Thoracic aorta (tissue), 2 donors: ENCODE results near the gene SPEN. TPM values are rescaled to one million over a fixed set of nuclear protein-coding genes. Genes with fewer than 3 reads are reported as not detected.

Experiments
- ATAC-seq: fragments of 150-250 bp; one replicate; pipeline ENCODE4 v1.8.0; 2017; ENCODE audit warnings: low read depth; ENCODE audit not compliant: insufficient number of reproducible peaks, low FRiP score
- DNase-seq: peaks from one replicate; pipeline ENCODE4 v3.0.0-alpha.2; 2020; ENCODE audit warnings: low spot score
- H3K27ac ChIP-seq, 2 donors: fragments of 200-600 bp; sonication (generic); 1 replicate in 1 of 2; 2 replicates in 1 of 2; pipeline ENCODE4 v1.5.1; 2016; ENCODE audit warnings: mild to moderate bottlenecking in 2 of 2, moderate library complexity in 2 of 2
- H3K27me3 ChIP-seq: fragments of 200-600 bp; sonication (generic); replicated peaks from 2 replicates; pipeline ENCODE4 v1.6.0; 2016; ENCODE audit warnings: mild to moderate bottlenecking; ENCODE audit not compliant: insufficient read depth
- H3K36me3 ChIP-seq: fragments of 200-600 bp; sonication (generic); one replicate; pipeline ENCODE4 v1.5.1; 2016
- H3K4me1 ChIP-seq, 2 donors: fragments of 200-600 bp; sonication (generic); 1 replicate in 1 of 2; 2 replicates in 1 of 2; pipeline versions ENCODE4 v1.5.1 to v1.6.0; 2016; ENCODE audit warnings: low read depth in 2 of 2, mild to moderate bottlenecking in 1 of 2; ENCODE audit not compliant: control insufficient read depth in 1 of 2
- H3K4me3 ChIP-seq: fragments of 200-600 bp; sonication (generic); 2 replicates; pipeline ENCODE4 v1.5.1; 2016; ENCODE audit warnings: mild to moderate bottlenecking
- H3K9me3 ChIP-seq: fragments of 200-600 bp; sonication (generic); 2 replicates; pipeline ENCODE4 v1.5.1; 2016
- CTCF ChIP-seq: fragments of 200-600 bp; sonication (generic); IDR thresholded peaks from one replicate; pipeline ENCODE4 v1.5.1; 2019; ENCODE audit warnings: antibody characterized with exemption
- total RNA-seq, 2 donors: library from RNA; depleted of rRNA; stranded (reverse); fragments of >200 nt; gene quantifications; one replicate each; pipeline versions ENCODE4 v1.1.0 to v1.2.3, GENCODE V29; 2016

SPEN gene
- total RNA-seq, 2 donors from 2014 or later: 52.3 to 96.9 TPM

DNA sequence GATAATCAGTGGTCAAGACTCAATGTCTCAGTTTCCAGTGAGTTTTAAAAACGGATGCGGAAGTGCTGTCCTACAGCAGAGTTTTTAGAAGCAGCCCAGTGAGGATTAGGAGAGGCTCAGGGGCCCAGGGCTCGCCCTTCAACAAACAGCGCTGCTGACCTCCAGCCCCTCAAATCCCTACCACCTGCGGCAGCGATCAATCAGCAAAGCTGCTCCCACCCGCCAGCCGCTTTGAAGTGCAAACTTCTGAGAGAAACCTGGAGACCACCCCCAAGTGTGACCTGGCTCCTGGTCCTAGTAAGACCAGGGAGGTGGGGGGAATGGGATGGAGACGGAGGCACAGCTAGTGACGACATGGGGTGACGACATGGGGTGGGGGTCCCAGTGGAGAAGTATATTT, 114.0 kb downstream of the SPEN start:
- peaks cover 25 to 70% of the 10 kb centered on the region in 2 donors for H3K4me1 ChIP-seq
- H3K27me3 ChIP-seq: no peaks in the 10 kb centered on the region
- ATAC-seq: no peak

GRCh38 chr1:15962176-15962575, 114.7 kb downstream of the SPEN start:
- ATAC-seq (no peak), DNase-seq (no peak)
- Histone ChIP-seq H3K36me3 (no peaks in the 10 kb centered on the region), H3K27me3 (no peaks in the 10 kb centered on the region), H3K4me3 (no peak overlapping the region), H3K9me3 (no peaks in the 10 kb centered on the region), H3K4me1 (peaks cover 28 to 68% of the 10 kb centered on the region in 2 donors), H3K27ac (peak overlapping the region; percentile 30 to 45)
- no peak for TF ChIP-seq CTCF

More for the DNA sequence above, 114.0 kb downstream of the SPEN start:
- peak overlapping the region in 1 of 2 donors; percentile 13 for H3K27ac ChIP-seq
- H3K9me3 ChIP-seq: no peaks in the 10 kb centered on the region
- no peak for DNase-seq
- no peaks in the 10 kb centered on the region for H3K36me3 ChIP-seq
- no peak overlapping the region for H3K4me3 ChIP-seq
- TF ChIP-seq CTCF: no peak

- H3K27me3 ChIP-seq: no peaks in the 10 kb centered on the region
- DNase-seq (no peak), ATAC-seq (no peak)
- H3K9me3 ChIP-seq: no peaks in the 10 kb centered on the region
- peaks cover 28 to 66% of the 10 kb centered on the region in 2 donors for H3K4me1 ChIP-seq
- no peak for TF ChIP-seq CTCF
- no peak overlapping the region for H3K4me3 ChIP-seq
- peak overlapping the region; percentile 30 to 45 for H3K27ac ChIP-seq
- no peaks in the 10 kb centered on the region for H3K36me3 ChIP-seq
Measured at GRCh38 chr1:15962671-15963362, 115.3 kb downstream of the SPEN start.

GRCh38 chr1:15963363-15963967, 116.0 kb downstream of the SPEN start:
- no peaks in the 10 kb centered on the region for H3K9me3 ChIP-seq

More at GRCh38 chr1:15963363-15963967, 116.0 kb downstream of the SPEN start:
- no peak for TF ChIP-seq CTCF
- DNase-seq: no peak
- Histone ChIP-seq H3K27me3 (no peaks in the 10 kb centered on the region), H3K4me3 (no peak overlapping the region), H3K36me3 (no peaks in the 10 kb centered on the region), H3K27ac (peak overlapping the region; percentile 30 to 45), H3K4me1 (peaks cover 24 to 59% of the 10 kb centered on the region in 2 donors)
- no peak for ATAC-seq
